Progenitor cell of endocrine pancreas (in vitro differentiated cells): ENCODE data around the gene USP8. TPM values are rescaled to one million over a fixed set of nuclear protein-coding genes. Genes with fewer than 3 reads are reported as not detected.
"Not testable (repeated sequence)": the region's sequence is repeated elsewhere in the genome, so short reads cannot be mapped to it uniquely, and the experiment has no call there.

ENCODE experiments used
- DNase-seq: peaks from one replicate; pipeline ENCODE4 v3.0.0; 2021; ENCODE audit warnings: low spot score; ENCODE audit not compliant: unreplicated experiment
- H3K27ac Mint-ChIP-seq: 2 replicates; pipeline ENCODE4 v1.8.0; 2021; ENCODE audit warnings: mild to moderate bottlenecking, moderate library complexity, mixed read lengths
- H3K27me3 Mint-ChIP-seq: 2 replicates; pipeline ENCODE4 v1.8.0; 2021; ENCODE audit warnings: mixed read lengths
- H3K36me3 Mint-ChIP-seq: 2 replicates; pipeline ENCODE4 v1.8.0; 2022; ENCODE audit warnings: mixed read lengths; ENCODE audit not compliant: insufficient read depth
- H3K4me1 Mint-ChIP-seq: 2 replicates; pipeline ENCODE4 v1.8.0; 2021; ENCODE audit warnings: low read depth, mixed read lengths
- H3K4me3 Mint-ChIP-seq: 2 replicates; pipeline ENCODE4 v1.8.0; 2021; ENCODE audit warnings: low read depth, mild to moderate bottlenecking, moderate library complexity, mixed read lengths
- H3K9me3 Mint-ChIP-seq: 2 replicates; pipeline ENCODE4 v1.8.0; 2021; ENCODE audit warnings: low read depth, mixed read lengths
- CTCF ChIP-seq: fragments of 200-600 bp; sonication (generic); IDR thresholded peaks from one replicate; pipeline ENCODE4 v1.5.0; 2021; ENCODE audit warnings: antibody characterized with exemption, mild to moderate bottlenecking; ENCODE audit not compliant: unreplicated experiment
- total RNA-seq: library from RNA; stranded (reverse); gene quantifications from 2 replicates; pipeline ENCODE4 v1.2.1, GENCODE V29; 2021

USP8 gene
- total RNA-seq, 1 donor from 2014 or later: 57.5 TPM

- H3K27me3 Mint-ChIP-seq: no peaks in the 10 kb centered on the region
- peaks cover 25% of the 10 kb centered on the region for H3K36me3 Mint-ChIP-seq
- H3K9me3 Mint-ChIP-seq: peaks cover 3% of the 10 kb centered on the region
- H3K4me1 Mint-ChIP-seq: no peaks in the 10 kb centered on the region
- DNase-seq: no peak
- H3K4me3 Mint-ChIP-seq: no peak overlapping the region
- TF ChIP-seq CTCF: no peak
- no peak overlapping the region for H3K27ac Mint-ChIP-seq
Measured at GRCh38 chr15:50484781-50485180, 60.6 kb downstream of the USP8 start.

- peaks cover 28% of the 10 kb centered on the region for H3K36me3 Mint-ChIP-seq
- no peaks in the 10 kb centered on the region for H3K4me1 Mint-ChIP-seq
- H3K9me3 Mint-ChIP-seq: peaks cover 3% of the 10 kb centered on the region
- no peaks in the 10 kb centered on the region for H3K27me3 Mint-ChIP-seq
- no peak for DNase-seq
- H3K27ac Mint-ChIP-seq: no peak overlapping the region
- H3K4me3 Mint-ChIP-seq: no peak overlapping the region
- TF ChIP-seq CTCF: no peak
Measured at GRCh38 chr15:50485389-50485788, 61.2 kb downstream of the USP8 start.

- DNase-seq: no peak
- Mint-ChIP-seq H3K9me3 (peaks cover 3% of the 10 kb centered on the region), H3K4me3 (no peak overlapping the region), H3K27ac (no peak overlapping the region), H3K4me1 (no peaks in the 10 kb centered on the region), H3K27me3 (no peaks in the 10 kb centered on the region), H3K36me3 (peaks cover 27% of the 10 kb centered on the region)
- no peak for TF ChIP-seq CTCF
Measured at GRCh38 chr15:50487287-50487686, 63.1 kb downstream of the USP8 start.

GRCh38 chr15:50493625-50494024, 69.4 kb downstream of the USP8 start:
- H3K4me1 Mint-ChIP-seq: no peaks in the 10 kb centered on the region
- no peak for TF ChIP-seq CTCF
- peaks cover 19% of the 10 kb centered on the region for H3K36me3 Mint-ChIP-seq
- H3K4me3 Mint-ChIP-seq: no peak overlapping the region
- DNase-seq: no peak
- H3K9me3 Mint-ChIP-seq: no peaks in the 10 kb centered on the region
- H3K27ac Mint-ChIP-seq: no peak overlapping the region
- H3K27me3 Mint-ChIP-seq: no peaks in the 10 kb centered on the region

GRCh38 chr15:50494547-50494946, 70.3 kb downstream of the USP8 start:
- not testable (repeated sequence) for H3K9me3 Mint-ChIP-seq, DNase-seq, H3K4me3 Mint-ChIP-seq, H3K27ac Mint-ChIP-seq, H3K4me1 Mint-ChIP-seq, H3K27me3 Mint-ChIP-seq
- H3K36me3 Mint-ChIP-seq: peaks cover 18% of the 10 kb centered on the region

- Mint-ChIP-seq H3K4me1 (no peaks in the 10 kb centered on the region), H3K9me3 (no peaks in the 10 kb centered on the region), H3K4me3 (no peak overlapping the region), H3K27me3 (no peaks in the 10 kb centered on the region), H3K27ac (no peak overlapping the region), H3K36me3 (peaks cover 15% of the 10 kb centered on the region)
- no peak for TF ChIP-seq CTCF
- no peak for DNase-seq
Measured at GRCh38 chr15:50496692-50497091, 72.5 kb downstream of the USP8 start.
